H9 (cell line): ENCODE data around the gene PLD1. TPM values are rescaled to one million over a fixed set of nuclear protein-coding genes. Genes with fewer than 3 reads are reported as not detected.

Source experiments
- DNase-seq: peaks from one replicate; pipeline ENCODE4 v3.0.0-alpha.2; 2017
- H2AFZ ChIP-seq: one replicate; pipeline ENCODE4 v1.6.1; 2013; ENCODE audit warnings: mild to moderate bottlenecking, low read length, control low read depth, moderate library complexity
- H2AK5ac ChIP-seq: 2 replicates; pipeline ENCODE4 v1.6.1; 2013; ENCODE audit warnings: low read length, control low read depth, mixed read lengths; ENCODE audit not compliant: insufficient read length
- H2BK120ac ChIP-seq: one replicate; pipeline ENCODE4 v1.6.1; 2013; ENCODE audit warnings: low read depth, mild to moderate bottlenecking, low read length, control low read depth, inconsistent platforms; ENCODE audit not compliant: poor library complexity, severe bottlenecking
- H2BK12ac ChIP-seq: 2 replicates; pipeline ENCODE4 v1.6.1; 2013; ENCODE audit warnings: low read length, control low read depth, mixed read lengths, low read depth; ENCODE audit not compliant: insufficient read length
- H2BK15ac ChIP-seq: 2 replicates; pipeline ENCODE4 v1.6.1; 2013; ENCODE audit warnings: low read depth, low read length, control low read depth
- H2BK20ac ChIP-seq: one replicate; pipeline ENCODE4 v1.6.1; 2013; ENCODE audit warnings: low read depth, mild to moderate bottlenecking, low read length, control low read depth, inconsistent platforms; ENCODE audit not compliant: poor library complexity, severe bottlenecking
- H2BK5ac ChIP-seq: 2 replicates; pipeline ENCODE4 v1.6.1; 2013; ENCODE audit warnings: low read length, control low read depth, mixed read lengths; ENCODE audit not compliant: insufficient read length
- H3K14ac ChIP-seq: 2 replicates; pipeline ENCODE4 v1.6.1; 2013; ENCODE audit warnings: low read length, control low read depth; ENCODE audit not compliant: insufficient read depth
- H3K18ac ChIP-seq: 2 replicates; pipeline ENCODE4 v1.6.1; 2013; ENCODE audit warnings: low read depth, mild to moderate bottlenecking, mixed read lengths, low read length, control low read depth; ENCODE audit not compliant: insufficient read length
- H3K23ac ChIP-seq: 2 replicates; pipeline ENCODE4 v1.6.1; 2013; ENCODE audit warnings: low read length, control low read depth, mixed read lengths, low read depth; ENCODE audit not compliant: insufficient read length
- H3K23me2 ChIP-seq: 2 replicates; pipeline ENCODE4 v1.6.1; 2013; ENCODE audit warnings: low read depth, mild to moderate bottlenecking, mixed read lengths, low read length, control low read depth; ENCODE audit not compliant: insufficient read length, poor library complexity, severe bottlenecking
- H3K27ac ChIP-seq: 2 replicates; pipeline ENCODE4 v1.5.1; 2013; ENCODE audit warnings: low read length, control low read depth, mixed read lengths, low read depth; ENCODE audit not compliant: insufficient read length
- H3K27me3 ChIP-seq: 2 replicates; pipeline ENCODE4 v1.6.1; 2013; ENCODE audit warnings: low read length, control low read depth, inconsistent platforms; ENCODE audit not compliant: insufficient read depth
- H3K4ac ChIP-seq: 2 replicates; pipeline ENCODE4 v1.6.1; 2013; ENCODE audit warnings: low read depth, mild to moderate bottlenecking, control low read depth, inconsistent platforms, low read length, moderate library complexity
- H3K4me1 ChIP-seq: 2 replicates; pipeline ENCODE4 v1.6.1; 2013; ENCODE audit warnings: low read length, control low read depth, inconsistent platforms; ENCODE audit not compliant: insufficient read depth
- H3K4me2 ChIP-seq: 2 replicates; pipeline ENCODE4 v1.6.1; 2013; ENCODE audit warnings: low read length, control low read depth, mixed read lengths; ENCODE audit not compliant: insufficient read length, insufficient read depth
- H3K56ac ChIP-seq: 2 replicates; pipeline ENCODE4 v1.6.1; 2013; ENCODE audit warnings: low read depth, mild to moderate bottlenecking, mixed read lengths, low read length, control low read depth; ENCODE audit not compliant: insufficient read length
- H3K79me1 ChIP-seq: 2 replicates; pipeline ENCODE4 v1.6.1; 2013; ENCODE audit warnings: low read depth, mild to moderate bottlenecking, moderate library complexity, low read length, control low read depth, inconsistent platforms; ENCODE audit not compliant: insufficient read depth, poor library complexity, severe bottlenecking
- H3K79me2 ChIP-seq: 2 replicates; pipeline ENCODE4 v1.6.1; 2013; ENCODE audit warnings: low read length, control low read depth, inconsistent platforms; ENCODE audit not compliant: insufficient read depth
- H3K9ac ChIP-seq: 2 replicates; pipeline ENCODE4 v1.6.1; 2013; ENCODE audit warnings: low read length, control low read depth, mixed read lengths; ENCODE audit not compliant: insufficient read length; ENCODE audit errors: extremely low read depth
- H3K9me3 ChIP-seq: one replicate; pipeline ENCODE4 v1.6.1; 2013; ENCODE audit warnings: low read depth, low read length, inconsistent platforms; ENCODE audit not compliant: control insufficient read depth
- H3T11ph ChIP-seq: one replicate; pipeline ENCODE4 v1.6.1; 2013; ENCODE audit warnings: mild to moderate bottlenecking, low read length, control low read depth, inconsistent platforms
- H4K20me1 ChIP-seq: one replicate; pipeline ENCODE4 v1.6.1; 2013; ENCODE audit not compliant: control insufficient read depth, insufficient read length, insufficient read depth
- H4K5ac ChIP-seq: 2 replicates; pipeline ENCODE4 v1.6.1; 2013; ENCODE audit warnings: low read depth, mild to moderate bottlenecking, mixed read lengths, low read length, control low read depth; ENCODE audit not compliant: insufficient read length
- H4K8ac ChIP-seq: replicated peaks from 2 replicates; pipeline ENCODE4 v1.6.1; 2013; ENCODE audit warnings: low read length, control low read depth, mixed read lengths, low read depth; ENCODE audit not compliant: insufficient read length
- H4K91ac ChIP-seq: 2 replicates; pipeline ENCODE4 v1.6.1; 2013; ENCODE audit warnings: low read depth, mild to moderate bottlenecking, moderate library complexity, mixed read lengths, low read length, control low read depth; ENCODE audit not compliant: insufficient read length
- H3K27ac Mint-ChIP-seq, 3 experiments: 2 replicates in 2 of 3; 3 replicates in 1 of 3; pipeline ENCODE4 v1.8.0; 2020 to 2021; ENCODE audit warnings: mixed read lengths in 3 of 3, mild to moderate bottlenecking in 1 of 3, moderate library complexity in 1 of 3
- H3K27me3 Mint-ChIP-seq: 2 replicates; pipeline ENCODE4 v1.8.0; 2021; ENCODE audit warnings: low read depth, mild to moderate bottlenecking, moderate library complexity, mixed read lengths
- H3K36me3 Mint-ChIP-seq, 3 experiments: 2 replicates in 2 of 3; 3 replicates in 1 of 3; pipeline ENCODE4 v1.8.0; 2020 to 2021; ENCODE audit warnings: low read depth in 3 of 3, mixed read lengths in 3 of 3; ENCODE audit not compliant: insufficient read depth in 1 of 3
- H3K4me1 Mint-ChIP-seq, 2 experiments: 2 replicates each; pipeline ENCODE4 v1.8.0; 2020; ENCODE audit warnings: mixed read lengths in 2 of 2
- H3K4me3 Mint-ChIP-seq, 2 experiments: 2 replicates in 1 of 2; 3 replicates in 1 of 2; pipeline ENCODE4 v1.8.0; 2020 to 2021; ENCODE audit warnings: mild to moderate bottlenecking in 2 of 2, mixed read lengths in 2 of 2, moderate library complexity in 1 of 2
- H3K9me3 Mint-ChIP-seq, 2 experiments: 2 replicates in 1 of 2; 3 replicates in 1 of 2; pipeline ENCODE4 v1.8.0; 2020; ENCODE audit warnings: mild to moderate bottlenecking in 2 of 2, mixed read lengths in 2 of 2, moderate library complexity in 1 of 2
- WGBS: extraction: QIAGEN DNeasy Blood & Tissue Kit; methylation state at CpG from one replicate; pipeline ENCODE4 v1.1.7; 2013; ENCODE audit warnings: missing lambda C conversion rate, low lambda C conversion rate, mixed read lengths; ENCODE audit not compliant: insufficient read length; ENCODE audit errors: extremely low coverage; 5-methylcytosine and 5-hydroxymethylcytosine counted together
- total RNA-seq: library from RNA; stranded (reverse); gene quantifications from 2 replicates; pipeline ENCODE4 v1.2.1, GENCODE V29; 2021
- TF ChIP-seq, protein P1 (sequence below): fragments of 200-600 bp; sonication (generic); conservative IDR thresholded peaks from 3 replicates; pipeline ENCODE4 v1.8.0; 2021; ENCODE audit warnings: antibody characterized with exemption, mild to moderate bottlenecking

The PLD1 gene
- total RNA-seq, 1 experiment from 2014 or later, result 1.8 TPM

GRCh38 chr3:171616798-171617197, 193.5 kb downstream of the PLD1 start:
- Histone ChIP-seq H2BK15ac (no peak overlapping the region), H2AK5ac (no peak overlapping the region), H3K4me2 (no peak overlapping the region), H3K56ac (no peak overlapping the region), H3K14ac (no peak overlapping the region), H3K23ac (no peak overlapping the region), H4K8ac (no peak overlapping the region), H3K4ac (no peak overlapping the region), H3K79me1 (no peaks in the 10 kb centered on the region), H3K18ac (no peak overlapping the region), H3K9ac (no peak overlapping the region), H3K9me3 (no peaks in the 10 kb centered on the region), H2AFZ (no peak overlapping the region), H2BK5ac (no peak overlapping the region), H3K27ac (no peak overlapping the region), H2BK20ac (no peak overlapping the region), H3K27me3 (no peaks in the 10 kb centered on the region), H4K5ac (no peak overlapping the region), H3T11ph (no peak overlapping the region), H4K91ac (no peak overlapping the region), H2BK120ac (no peak overlapping the region), H3K79me2 (no peaks in the 10 kb centered on the region), H3K23me2 (no peaks in the 10 kb centered on the region), H4K20me1 (no peaks in the 10 kb centered on the region), H2BK12ac (no peak overlapping the region), H3K4me1 (no peaks in the 10 kb centered on the region)
- Mint-ChIP-seq H3K4me3 (no peak overlapping the region), H3K9me3 (peaks cover 2 to 4% of the 10 kb centered on the region in 2 experiments; a peak in 2 of 5 replicates), H3K27me3 (no peaks in the 10 kb centered on the region), H3K36me3 (peaks cover 0 to 12% (median 0%) of the 10 kb centered on the region in 3 experiments; a peak in 4 of 7 replicates), H3K4me1 (peaks cover 2% of the 10 kb centered on the region in 2 experiments; a peak in 3 of 4 replicates), H3K27ac (no peak overlapping the region)
- TF ChIP-seq, protein P1, sequence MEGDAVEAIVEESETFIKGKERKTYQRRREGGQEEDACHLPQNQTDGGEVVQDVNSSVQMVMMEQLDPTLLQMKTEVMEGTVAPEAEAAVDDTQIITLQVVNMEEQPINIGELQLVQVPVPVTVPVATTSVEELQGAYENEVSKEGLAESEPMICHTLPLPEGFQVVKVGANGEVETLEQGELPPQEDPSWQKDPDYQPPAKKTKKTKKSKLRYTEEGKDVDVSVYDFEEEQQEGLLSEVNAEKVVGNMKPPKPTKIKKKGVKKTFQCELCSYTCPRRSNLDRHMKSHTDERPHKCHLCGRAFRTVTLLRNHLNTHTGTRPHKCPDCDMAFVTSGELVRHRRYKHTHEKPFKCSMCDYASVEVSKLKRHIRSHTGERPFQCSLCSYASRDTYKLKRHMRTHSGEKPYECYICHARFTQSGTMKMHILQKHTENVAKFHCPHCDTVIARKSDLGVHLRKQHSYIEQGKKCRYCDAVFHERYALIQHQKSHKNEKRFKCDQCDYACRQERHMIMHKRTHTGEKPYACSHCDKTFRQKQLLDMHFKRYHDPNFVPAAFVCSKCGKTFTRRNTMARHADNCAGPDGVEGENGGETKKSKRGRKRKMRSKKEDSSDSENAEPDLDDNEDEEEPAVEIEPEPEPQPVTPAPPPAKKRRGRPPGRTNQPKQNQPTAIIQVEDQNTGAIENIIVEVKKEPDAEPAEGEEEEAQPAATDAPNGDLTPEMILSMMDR, result no peak
- no CpG with 5 or more reads among the region's 4 CpGs for WGBS
- DNase-seq, result no peak
